Fibroblast of peridontal ligament (primary cell): ENCODE data around the gene RILP.

Experiments
- DNase-seq: peaks from one replicate; pipeline ENCODE4 v3.0.0-alpha.2; 2010; ENCODE audit errors: extremely low read depth

The RILP gene

GRCh38 chr17:1648173-1648962, 1.3 kb downstream of the RILP start:
- DNase-seq, result peak; percentile 25

GRCh38 chr17:1647802-1648171, 1.9 kb downstream of the RILP start:
- no peak for DNase-seq

GRCh38 chr17:1646199-1646875, 3.3 kb downstream of the RILP start:
- no peak for DNase-seq

GRCh38 chr17:1645207-1646171, 4.2 kb downstream of the RILP start, which contains the start of gene SCARF1:
TSS of gene SCARF1 (minus strand) at chr17:1645732. CDS start at chr17:1645697, 35 bp downstream.
- DNase-seq, result no peak

GRCh38 chr17:1644493-1645206, 5.0 kb downstream of the RILP start:
- DNase-seq, result no peak

- no peak for DNase-seq
Measured at GRCh38 chr17:1643999-1644492, 5.6 kb downstream of the RILP start.

- no peak for DNase-seq
Measured at GRCh38 chr17:1643293-1643998, 6.2 kb downstream of the RILP start.

- DNase-seq, result no peak
Measured at GRCh38 chr17:1641065-1641403, 8.6 kb downstream of the RILP start.

- DNase-seq, result no peak
Measured at GRCh38 chr17:1640329-1641064, 9.2 kb downstream of the RILP start.

GRCh38 chr17:1639549-1640180, 10.0 kb downstream of the RILP start:
- DNase-seq, result no peak

- DNase-seq, result no peak
Measured at GRCh38 chr17:1638624-1639300, 10.9 kb downstream of the RILP start.

- no peak for DNase-seq
Measured at GRCh38 chr17:1638171-1638590, 11.5 kb downstream of the RILP start.

- no peak for DNase-seq
Measured at GRCh38 chr17:1636732-1637285, 12.9 kb downstream of the RILP start.

GRCh38 chr17:1635675-1636465, 13.8 kb downstream of the RILP start:
- no peak for DNase-seq

GRCh38 chr17:1634841-1635650, 14.6 kb downstream of the RILP start:
- no peak for DNase-seq

- no peak for DNase-seq
Measured at GRCh38 chr17:1630662-1631061, 19.0 kb downstream of the RILP start.
